Right lobe of liver (tissue), 6 donors: ENCODE results near the gene NDUFAB1. TPM values are rescaled to one million over a fixed set of nuclear protein-coding genes. Genes with fewer than 3 reads are reported as not detected.
A peak's percentile ranks its signal among the peaks of the same experiment; 100 is the strongest.

Source experiments
- ATAC-seq, 4 donors: fragments of 200-7000 bp; cut with Tn5 transposase; one replicate each; pipeline ENCODE4 v1.9.1; 2020; ENCODE audit warnings: mild to moderate bottlenecking in 4 of 4, moderate library complexity in 4 of 4
- DNase-seq, 3 donors: peaks; one replicate each; pipeline ENCODE4 v3.0.0-alpha.2; 2020
- H3K27ac ChIP-seq, 3 donors: fragments of 200-600 bp; one replicate each; pipeline ENCODE4 v1.8.0; 2022
- H3K27me3 ChIP-seq, 2 donors: fragments of 200-600 bp; one replicate each; pipeline ENCODE4 v1.8.0; 2022
- H3K36me3 ChIP-seq, 4 donors: fragments of 200-600 bp; sonication (generic) in 1 of 4; one replicate each; pipeline versions ENCODE4 v1.5.1 to v1.8.0; 2017 to 2022; ENCODE audit warnings: control low read depth in 1 of 4
- H3K4me1 ChIP-seq, 4 donors: fragments of 200-600 bp; sonication (generic) in 1 of 4; one replicate each; pipeline versions ENCODE4 v1.5.1 to v1.8.0; 2017 to 2022; ENCODE audit warnings: control low read depth in 1 of 4
- H3K4me3 ChIP-seq, 3 donors: fragments of 200-600 bp; one replicate each; pipeline ENCODE4 v1.8.0; 2022
- H3K9me3 ChIP-seq, 4 donors: fragments of 200-600 bp; sonication (generic) in 1 of 4; one replicate each; pipeline versions ENCODE4 v1.5.1 to v1.8.0; 2017 to 2022; ENCODE audit warnings: control low read depth in 1 of 4
- POLR2A ChIP-seq: fragments of 450-650 bp; IDR thresholded peaks from one replicate; pipeline ENCODE4 v1.6.1; 2017; ENCODE audit warnings: antibody characterized with exemption, mild to moderate bottlenecking
- WGBS: methylation state at CpG from one replicate; pipeline ENCODE4 v1.1.6; 2018; ENCODE audit warnings: low coverage, low lambda C conversion rate; ENCODE audit not compliant: insufficient coverage; ENCODE audit errors: missing lambda C conversion rate; 5-methylcytosine and 5-hydroxymethylcytosine counted together
- intact Hi-C, 2 donors: fragments of 100-400 bp; cut with DNase I; formaldehyde crosslinking; loops; one replicate each; pipeline versions ENCODE4 v1.11.2 to v1.14.1; 2022
- total RNA-seq, 6 experiments: library from RNA; depleted of rRNA in 2 of 6; stranded (reverse); fragments of >200 nt in 2 of 6; fragmentation: NEBNext Ultra II Directional in 3 of 6; extraction: Animal tissue kit (Norgen Biotek cat#: 25700) in 3 of 6; gene quantifications; one replicate each; pipeline versions ENCODE4 v1.1.0 to v1.2.4, GENCODE V29; 2016 to 2023
- TF ChIP-seq, protein P1 (sequence below), 4 donors: fragments of 200-600 bp in 3 of 4; fragments of 450-650 bp in 1 of 4; IDR thresholded peaks; one replicate each; pipeline versions ENCODE4 v1.5.1 to v1.8.0; 2016 to 2022; ENCODE audit warnings: antibody characterized with exemption in 4 of 4, mild to moderate bottlenecking in 2 of 4
- donor health status: DM: no; HTN: yes; CAD: no.
- donor health status: DM: no; HTN: no; CAD: no.
- donor health status: DM: no; HTN: no; CAD: no.
- donor health status: DM: no; HTN: yes; CAD: no.
- donor health status: DM: no; HTN: yes; CAD: no.

NDUFAB1 gene
- total RNA-seq, 6 experiments from 2014 or later, result 53.9 to 87.3 (median 63.9) TPM

DNA sequence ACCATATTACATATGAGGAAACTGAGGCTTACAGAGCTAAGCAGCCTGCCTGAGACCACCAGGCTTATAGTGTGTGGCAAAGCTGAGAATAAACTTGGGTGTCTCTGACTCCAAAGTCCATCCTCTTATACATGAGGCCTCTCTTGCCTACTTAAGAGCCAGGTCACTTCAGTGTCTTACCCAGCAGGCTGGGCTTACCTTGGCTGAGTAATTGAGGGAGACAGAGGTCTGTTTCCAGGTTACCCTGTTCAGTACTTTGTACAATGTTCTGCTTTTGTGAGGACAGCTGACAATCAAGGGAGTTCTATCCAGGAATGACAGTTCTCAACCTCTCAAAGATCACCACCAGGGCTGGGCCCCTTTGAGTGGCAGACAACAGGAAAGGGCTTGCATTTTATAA, 14.4 kb downstream of the NDUFAB1 start:
- peaks cover 0 to 53% (median 24%) of the 10 kb centered on the region in 4 donors for H3K36me3 ChIP-seq
- no peak for DNase-seq
- H3K4me3 ChIP-seq, result no peak overlapping the region
- no peak for ATAC-seq
- no peak for TF ChIP-seq POLR2A
- TF ChIP-seq, protein P1, sequence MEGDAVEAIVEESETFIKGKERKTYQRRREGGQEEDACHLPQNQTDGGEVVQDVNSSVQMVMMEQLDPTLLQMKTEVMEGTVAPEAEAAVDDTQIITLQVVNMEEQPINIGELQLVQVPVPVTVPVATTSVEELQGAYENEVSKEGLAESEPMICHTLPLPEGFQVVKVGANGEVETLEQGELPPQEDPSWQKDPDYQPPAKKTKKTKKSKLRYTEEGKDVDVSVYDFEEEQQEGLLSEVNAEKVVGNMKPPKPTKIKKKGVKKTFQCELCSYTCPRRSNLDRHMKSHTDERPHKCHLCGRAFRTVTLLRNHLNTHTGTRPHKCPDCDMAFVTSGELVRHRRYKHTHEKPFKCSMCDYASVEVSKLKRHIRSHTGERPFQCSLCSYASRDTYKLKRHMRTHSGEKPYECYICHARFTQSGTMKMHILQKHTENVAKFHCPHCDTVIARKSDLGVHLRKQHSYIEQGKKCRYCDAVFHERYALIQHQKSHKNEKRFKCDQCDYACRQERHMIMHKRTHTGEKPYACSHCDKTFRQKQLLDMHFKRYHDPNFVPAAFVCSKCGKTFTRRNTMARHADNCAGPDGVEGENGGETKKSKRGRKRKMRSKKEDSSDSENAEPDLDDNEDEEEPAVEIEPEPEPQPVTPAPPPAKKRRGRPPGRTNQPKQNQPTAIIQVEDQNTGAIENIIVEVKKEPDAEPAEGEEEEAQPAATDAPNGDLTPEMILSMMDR (IDR thresholded peaks at IDR 0.05), result no peak
- intact Hi-C loops, result no loop called here
- H3K9me3 ChIP-seq, result no peaks in the 10 kb centered on the region
- H3K27ac ChIP-seq, result no peak overlapping the region
- no peaks in the 10 kb centered on the region for H3K4me1 ChIP-seq
- no peaks in the 10 kb centered on the region for H3K27me3 ChIP-seq

GRCh38 chr16:23580391-23580790, 15.7 kb downstream of the NDUFAB1 start:
- no peak overlapping the region for H3K4me3 ChIP-seq
- TF ChIP-seq, protein P1 (IDR thresholded peaks at IDR 0.05), result no peak
- no peak for TF ChIP-seq POLR2A
- no peaks in the 10 kb centered on the region for H3K9me3 ChIP-seq
- peaks cover 0 to 39% (median 18%) of the 10 kb centered on the region in 4 donors for H3K36me3 ChIP-seq
- H3K4me1 ChIP-seq, result no peaks in the 10 kb centered on the region
- ATAC-seq (no peak), DNase-seq (no peak)
- no peaks in the 10 kb centered on the region for H3K27me3 ChIP-seq
- no peak overlapping the region for H3K27ac ChIP-seq
- intact Hi-C loops, result no loop called here

- intact Hi-C loops, result no loop called here
- H3K9me3 ChIP-seq, result no peaks in the 10 kb centered on the region
- H3K36me3 ChIP-seq, result peaks cover 0 to 33% (median 11%) of the 10 kb centered on the region in 4 donors
- no peak for TF ChIP-seq POLR2A
- TF ChIP-seq, protein P1 (IDR thresholded peaks at IDR 0.05), result no peak
- no peak overlapping the region for H3K27ac ChIP-seq
- WGBS, result 100% methylated on average over 2 of the region's 4 CpGs
- ATAC-seq (no peak), DNase-seq (no peak)
- H3K4me3 ChIP-seq, result no peak overlapping the region
- H3K27me3 ChIP-seq, result no peaks in the 10 kb centered on the region
- H3K4me1 ChIP-seq, result no peaks in the 10 kb centered on the region
Observed at GRCh38 chr16:23579371-23579770, 16.7 kb downstream of the NDUFAB1 start.

DNA sequence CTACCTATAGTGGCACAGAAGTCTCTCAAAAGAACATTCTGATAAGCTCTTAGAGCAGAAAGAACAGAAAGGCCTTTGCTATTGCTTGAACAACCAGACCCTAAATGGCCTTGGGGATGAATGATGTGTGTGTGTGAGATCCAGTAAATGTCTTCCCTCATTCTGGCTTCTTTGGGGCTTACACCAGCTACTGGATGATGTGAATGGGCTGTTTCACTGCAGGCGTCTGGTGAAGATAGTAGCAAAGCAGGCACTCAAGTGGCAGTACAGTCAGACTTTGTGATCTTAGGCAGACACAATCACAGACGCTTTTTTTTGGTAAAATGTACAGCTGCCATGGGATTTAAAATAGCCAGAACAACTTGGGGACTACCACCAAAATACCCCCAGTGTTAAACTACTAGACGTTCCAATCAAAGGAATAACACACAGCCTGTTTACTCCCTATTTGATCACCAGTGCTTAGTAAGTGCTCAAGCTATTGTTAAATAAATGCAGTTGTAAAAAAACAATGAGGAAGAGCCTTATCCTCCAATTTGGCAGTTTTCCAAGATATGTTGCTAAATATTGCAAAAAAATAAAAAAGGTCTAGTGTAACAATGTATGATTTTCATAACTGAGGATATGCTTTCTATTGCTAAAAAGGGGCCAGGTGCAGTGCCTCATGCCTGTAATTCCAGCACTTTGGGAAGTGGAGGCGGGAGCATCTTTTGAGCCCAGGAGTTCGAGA, 17.9 kb downstream of the NDUFAB1 start:
- 73% methylated on average over 5 of the region's 5 CpGs for WGBS
- DNase-seq (no peak), ATAC-seq (peak in 1 of 4 donors; percentile 47)
- H3K9me3 ChIP-seq, result no peaks in the 10 kb centered on the region
- H3K4me1 ChIP-seq, result no peaks in the 10 kb centered on the region
- H3K27ac ChIP-seq, result no peak overlapping the region
- H3K36me3 ChIP-seq, result peaks cover 0 to 32% (median 9%) of the 10 kb centered on the region in 4 donors
- H3K4me3 ChIP-seq, result no peak overlapping the region
- TF ChIP-seq, protein P1 (IDR thresholded peaks at IDR 0.05), result no peak
- no peak for TF ChIP-seq POLR2A
- intact Hi-C loops, result no loop called here
- no peaks in the 10 kb centered on the region for H3K27me3 ChIP-seq
